ENCODE measurements around the gene IL1RN.

DNA sequence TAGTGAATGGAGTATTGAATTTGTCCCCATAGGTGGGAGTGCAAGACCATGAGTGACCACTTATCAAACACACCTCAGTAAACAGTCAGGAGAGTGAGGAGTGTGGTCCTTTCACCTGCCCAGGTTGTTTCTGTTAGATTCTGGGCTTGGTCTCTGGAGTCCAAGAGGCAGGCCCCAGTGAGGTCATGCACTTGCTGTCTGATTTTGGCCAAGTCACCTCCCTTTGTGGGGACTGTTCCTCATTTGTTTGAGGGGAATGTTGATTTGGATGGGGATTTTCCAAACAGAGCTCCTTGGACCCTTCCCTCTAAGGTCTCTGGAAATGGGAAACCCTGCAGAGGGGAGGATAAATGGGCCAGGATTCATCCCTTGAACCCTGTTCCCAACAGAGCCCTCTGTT is 7.3 kb downstream of the IL1RN start:
- TF ChIP-seq, protein P1, sequence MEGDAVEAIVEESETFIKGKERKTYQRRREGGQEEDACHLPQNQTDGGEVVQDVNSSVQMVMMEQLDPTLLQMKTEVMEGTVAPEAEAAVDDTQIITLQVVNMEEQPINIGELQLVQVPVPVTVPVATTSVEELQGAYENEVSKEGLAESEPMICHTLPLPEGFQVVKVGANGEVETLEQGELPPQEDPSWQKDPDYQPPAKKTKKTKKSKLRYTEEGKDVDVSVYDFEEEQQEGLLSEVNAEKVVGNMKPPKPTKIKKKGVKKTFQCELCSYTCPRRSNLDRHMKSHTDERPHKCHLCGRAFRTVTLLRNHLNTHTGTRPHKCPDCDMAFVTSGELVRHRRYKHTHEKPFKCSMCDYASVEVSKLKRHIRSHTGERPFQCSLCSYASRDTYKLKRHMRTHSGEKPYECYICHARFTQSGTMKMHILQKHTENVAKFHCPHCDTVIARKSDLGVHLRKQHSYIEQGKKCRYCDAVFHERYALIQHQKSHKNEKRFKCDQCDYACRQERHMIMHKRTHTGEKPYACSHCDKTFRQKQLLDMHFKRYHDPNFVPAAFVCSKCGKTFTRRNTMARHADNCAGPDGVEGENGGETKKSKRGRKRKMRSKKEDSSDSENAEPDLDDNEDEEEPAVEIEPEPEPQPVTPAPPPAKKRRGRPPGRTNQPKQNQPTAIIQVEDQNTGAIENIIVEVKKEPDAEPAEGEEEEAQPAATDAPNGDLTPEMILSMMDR (IDR thresholded peaks at IDR 0.05) = no peak
- no peak for TF ChIP-seq POLR2A (IDR thresholded peaks at IDR 0.05)

Data from thyroid gland (tissue), 4 donors.